Stimulated activated CD8-positive, alpha-beta memory T cell treated with anti-CD3 and anti-CD28 coated beads, Interleukin-7, amount 100 ng/mL, for 48 hours (primary cell): ENCODE results near the gene GRIK4.
"Not testable (repeated sequence)": the region's sequence is repeated elsewhere in the genome, so short reads cannot be mapped to it uniquely, and the experiment has no call there.

Experiments
- DNase-seq, 2 donors: peaks; one replicate each; pipeline ENCODE4 v3.0.0-alpha.2; 2020; ENCODE audit warnings: low read depth in 1 of 2; ENCODE audit errors: extremely low read depth in 1 of 2

GRIK4 gene

DNA sequence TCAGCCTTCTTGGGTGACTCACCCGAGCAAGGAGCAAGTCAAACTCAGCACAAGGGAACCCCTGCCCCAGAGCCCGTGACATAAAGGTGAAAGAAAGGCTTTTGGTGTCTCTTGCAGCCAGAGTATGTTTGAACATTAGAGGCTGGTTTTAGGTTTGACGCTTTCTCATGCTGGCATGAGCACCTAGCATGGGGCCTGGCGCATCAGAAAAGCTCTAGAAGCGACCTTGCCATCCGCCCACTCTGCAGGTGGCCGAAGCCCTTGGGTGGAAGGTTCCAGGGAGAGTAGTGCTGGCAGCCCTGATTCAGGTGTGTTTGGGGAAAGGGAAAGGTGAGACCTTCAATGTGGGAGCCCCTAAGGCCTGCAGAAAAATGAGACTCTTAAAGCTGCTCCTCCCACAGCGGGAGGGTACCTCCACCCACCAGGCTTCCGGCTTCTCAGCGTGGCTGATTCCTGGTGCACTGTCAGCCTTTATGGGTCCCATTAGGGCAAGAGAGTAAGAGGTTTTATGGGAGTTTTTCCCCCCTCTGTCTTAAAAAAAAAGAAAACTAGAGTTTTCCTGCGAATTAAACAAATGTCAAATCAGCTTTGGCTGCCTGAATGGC, 88.4 kb downstream of the GRIK4 start:
- DNase-seq, result no peak

DNA sequence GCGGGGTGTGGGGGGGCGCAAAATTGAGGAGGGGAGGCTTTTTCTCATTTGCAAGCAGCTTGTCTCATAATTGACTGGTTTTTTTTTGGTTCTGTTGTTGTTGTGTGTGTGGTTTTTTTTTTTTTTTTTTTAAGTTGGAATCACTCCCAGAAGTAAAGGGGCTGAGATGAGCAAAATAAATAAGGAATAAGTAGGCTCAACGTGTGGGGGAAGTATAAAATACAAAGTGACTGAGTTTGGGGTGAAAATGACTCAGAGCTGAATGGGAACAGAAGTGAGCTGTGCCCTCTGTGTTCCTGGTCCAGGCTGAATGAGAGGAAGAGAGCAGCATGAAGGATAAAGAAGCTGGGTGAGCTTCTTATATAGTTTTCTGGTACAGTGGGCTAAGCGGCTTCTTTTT, 90.0 kb downstream of the GRIK4 start:
- DNase-seq, result no peak

DNA sequence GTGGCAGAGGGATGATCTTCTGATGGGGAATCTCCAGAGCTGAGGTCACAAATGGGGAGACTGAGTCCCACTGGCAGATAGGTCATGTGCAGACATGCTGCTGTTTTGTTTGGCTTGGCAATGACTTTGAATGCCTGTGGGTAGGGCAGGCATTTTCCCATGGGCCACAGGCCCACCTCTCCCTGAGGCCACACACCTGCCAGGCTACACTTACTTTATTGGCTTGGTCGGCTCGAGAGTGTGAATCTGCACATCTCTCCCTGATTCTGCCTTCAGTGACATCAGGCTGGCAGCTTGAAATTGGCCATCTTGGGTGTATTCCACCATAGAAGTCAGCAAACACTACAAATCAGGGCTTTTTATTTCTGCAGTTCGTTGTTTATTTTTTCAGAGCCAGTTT, 91.5 kb downstream of the GRIK4 start:
- no peak for DNase-seq

DNA sequence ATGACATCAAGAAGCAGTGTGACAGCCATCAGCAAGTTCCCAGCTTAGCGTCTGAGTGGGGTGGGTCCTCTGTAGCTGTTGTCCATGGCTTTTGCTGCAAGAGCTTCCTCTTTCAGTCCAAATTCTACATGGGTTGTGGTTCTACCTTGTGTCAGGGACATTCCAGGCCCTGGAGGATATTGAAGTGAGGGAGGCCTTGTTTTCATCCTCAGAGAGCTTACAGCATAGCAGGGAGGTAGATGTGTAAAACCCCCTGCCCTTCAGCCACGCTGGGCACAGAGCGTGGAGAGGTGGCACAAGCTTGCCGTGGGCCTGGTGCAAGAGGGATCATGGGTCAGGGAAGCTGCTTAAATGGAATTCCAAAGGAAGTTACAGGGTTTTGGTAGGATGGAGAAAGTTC, 93.9 kb downstream of the GRIK4 start:
- DNase-seq, result no peak

DNA sequence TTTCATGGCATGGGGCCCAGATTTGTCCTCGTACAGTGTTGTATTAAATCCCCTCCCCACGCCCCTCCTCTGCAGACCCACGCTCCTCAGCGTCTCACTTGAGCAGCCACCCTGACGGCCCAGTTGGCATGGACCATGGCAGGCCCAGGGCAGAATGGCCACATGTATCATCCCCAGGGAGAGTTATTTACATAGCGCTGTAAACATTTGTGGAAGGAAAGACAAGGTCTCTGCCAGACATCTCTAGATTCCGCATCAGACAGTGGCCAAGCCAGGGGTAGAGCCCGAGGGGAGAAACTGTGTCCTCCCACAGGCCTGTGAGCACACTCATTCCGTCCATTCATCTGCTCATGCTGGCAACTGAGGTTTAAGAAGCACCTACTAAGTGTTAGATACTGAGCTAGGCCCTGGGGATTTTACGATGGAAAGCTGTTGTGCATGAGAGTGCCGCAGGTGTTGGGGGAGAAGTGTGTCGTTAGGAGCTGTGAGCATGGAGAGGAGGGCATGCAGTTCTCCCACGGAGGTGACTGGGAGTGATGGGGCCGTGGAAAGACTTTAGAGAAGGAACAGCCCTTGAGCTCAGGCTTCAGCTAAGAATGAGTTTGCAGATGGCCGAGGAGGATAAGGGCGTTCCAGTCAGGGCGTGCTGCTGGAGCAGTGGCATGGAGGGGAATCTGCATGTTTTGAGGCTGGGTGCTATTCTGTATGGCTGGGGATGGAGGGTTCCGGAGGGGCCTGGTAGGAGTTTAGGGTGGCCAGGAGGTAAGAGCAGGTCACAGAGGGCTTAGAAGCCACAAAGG, 94.9 kb downstream of the GRIK4 start:
- no peak for DNase-seq

DNA sequence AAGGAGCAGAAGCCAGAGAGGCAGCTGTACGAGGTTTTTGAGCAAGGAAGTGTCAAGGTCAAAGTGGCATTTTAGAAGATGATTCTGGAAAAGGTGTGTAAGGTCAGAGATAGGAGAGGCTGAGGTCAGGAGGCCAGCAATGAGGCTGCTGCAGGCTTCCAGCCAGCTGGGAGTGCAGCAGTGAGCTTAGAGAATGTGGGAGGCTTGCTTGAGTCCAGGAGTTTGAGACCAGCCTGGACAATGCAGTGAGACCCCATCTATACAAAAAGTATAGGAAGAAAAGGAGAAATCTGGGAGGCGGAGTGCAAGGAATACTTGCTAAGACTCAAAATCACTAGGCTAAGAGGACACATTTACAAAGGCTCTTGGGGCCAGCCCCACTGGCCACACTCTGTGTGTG, 96.5 kb downstream of the GRIK4 start:
- DNase-seq, result no peak

DNA sequence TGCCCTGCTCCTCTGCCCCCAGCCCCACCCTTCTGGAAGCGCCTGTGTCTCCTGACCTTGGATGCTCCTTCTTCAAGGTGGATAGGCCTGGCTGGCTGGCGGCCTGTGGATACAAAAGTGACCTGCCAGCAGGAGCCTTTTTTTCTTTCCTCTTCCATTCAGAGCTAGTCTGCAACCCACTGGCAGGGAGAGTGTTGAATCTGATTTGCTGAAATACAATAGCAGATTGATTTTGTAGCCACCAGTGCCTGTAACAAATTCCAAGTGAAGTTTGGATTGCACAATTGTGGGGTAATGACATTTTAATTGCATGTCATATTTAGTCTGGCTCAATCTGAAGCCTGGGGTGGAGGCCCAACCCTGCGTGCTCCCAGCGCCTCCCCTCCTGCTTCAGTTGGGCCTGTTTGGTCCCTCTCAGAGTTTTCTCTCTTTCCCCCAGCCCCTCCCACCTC, 97.2 kb downstream of the GRIK4 start:
- DNase-seq, result no peak

DNA sequence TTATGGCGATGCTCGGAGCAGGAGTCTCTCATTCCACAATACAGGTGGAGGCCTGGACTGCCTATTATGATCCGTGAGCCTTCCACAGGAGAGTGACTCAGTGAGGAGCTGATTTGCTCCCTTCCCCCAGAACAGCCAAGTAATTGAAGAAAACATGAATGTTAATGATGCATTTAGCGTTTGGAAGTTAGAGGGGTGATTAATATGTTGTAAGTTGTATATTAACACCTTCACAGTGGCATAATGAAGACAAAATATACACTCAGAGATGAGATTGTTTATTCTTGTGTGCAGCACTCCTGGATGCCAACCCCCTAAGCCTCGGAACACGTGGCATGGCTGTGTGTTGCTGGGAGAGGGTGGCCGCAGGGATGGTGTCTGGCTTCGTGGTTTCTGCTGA, 98.6 kb downstream of the GRIK4 start:
- DNase-seq, result no peak

DNA sequence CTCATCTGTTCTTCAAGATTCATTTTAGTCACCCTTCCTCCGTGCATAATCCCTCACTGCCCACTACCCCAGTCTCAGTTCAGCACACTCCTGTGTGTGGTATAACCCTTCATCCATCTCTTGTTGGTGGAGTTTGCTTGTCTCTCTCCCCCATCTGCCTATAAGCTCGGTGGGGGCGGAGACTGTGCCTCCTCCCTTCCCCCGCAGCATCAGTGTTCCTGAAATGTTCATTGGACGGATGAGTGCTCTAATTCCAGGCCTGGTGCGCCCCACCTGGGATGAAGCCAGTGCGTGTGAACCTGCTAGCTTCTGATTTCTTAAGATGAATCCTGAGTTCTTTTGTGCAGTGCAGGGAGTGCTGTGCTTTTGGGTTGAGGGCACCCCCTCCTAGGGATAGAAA, 100.0 kb downstream of the GRIK4 start:
- DNase-seq, result no peak

DNA sequence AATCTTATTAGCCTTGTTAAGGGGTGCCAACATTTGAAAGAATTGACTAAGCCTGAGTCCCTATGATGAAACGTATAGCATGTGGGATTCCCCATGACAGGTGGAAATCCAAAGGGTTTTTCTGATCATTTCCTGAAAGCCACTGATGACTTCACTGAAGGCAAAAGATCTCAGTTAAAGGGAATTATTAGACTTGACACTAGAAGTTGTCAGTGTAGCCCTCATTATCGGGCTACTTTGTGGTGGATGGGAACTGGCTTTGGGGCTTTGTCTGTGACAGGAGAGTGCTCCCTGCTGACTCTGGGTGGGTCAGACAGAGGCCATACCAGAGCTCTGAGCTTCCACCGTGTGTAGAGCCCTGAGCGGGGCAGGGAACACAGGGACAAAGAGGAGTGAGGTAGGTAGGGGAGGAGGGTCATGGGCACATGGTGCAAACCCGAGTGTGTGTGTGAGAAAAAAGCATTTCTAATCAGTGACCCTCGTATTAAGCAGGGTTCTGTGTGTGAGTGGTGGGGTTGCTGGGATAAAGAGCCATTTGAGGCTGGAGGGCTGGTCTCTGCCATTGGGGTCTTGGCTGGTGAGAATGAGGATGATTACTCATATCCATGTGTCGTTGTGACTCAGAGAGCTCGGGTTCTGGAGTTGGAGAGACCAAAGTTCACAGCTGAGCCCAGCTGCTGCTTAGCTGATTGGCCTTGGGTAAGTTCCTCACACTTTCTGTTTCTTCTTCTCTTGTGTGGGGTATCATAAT, 101.1 kb downstream of the GRIK4 start:
- DNase-seq, result peak in 1 of 2 donors; percentile 8

DNA sequence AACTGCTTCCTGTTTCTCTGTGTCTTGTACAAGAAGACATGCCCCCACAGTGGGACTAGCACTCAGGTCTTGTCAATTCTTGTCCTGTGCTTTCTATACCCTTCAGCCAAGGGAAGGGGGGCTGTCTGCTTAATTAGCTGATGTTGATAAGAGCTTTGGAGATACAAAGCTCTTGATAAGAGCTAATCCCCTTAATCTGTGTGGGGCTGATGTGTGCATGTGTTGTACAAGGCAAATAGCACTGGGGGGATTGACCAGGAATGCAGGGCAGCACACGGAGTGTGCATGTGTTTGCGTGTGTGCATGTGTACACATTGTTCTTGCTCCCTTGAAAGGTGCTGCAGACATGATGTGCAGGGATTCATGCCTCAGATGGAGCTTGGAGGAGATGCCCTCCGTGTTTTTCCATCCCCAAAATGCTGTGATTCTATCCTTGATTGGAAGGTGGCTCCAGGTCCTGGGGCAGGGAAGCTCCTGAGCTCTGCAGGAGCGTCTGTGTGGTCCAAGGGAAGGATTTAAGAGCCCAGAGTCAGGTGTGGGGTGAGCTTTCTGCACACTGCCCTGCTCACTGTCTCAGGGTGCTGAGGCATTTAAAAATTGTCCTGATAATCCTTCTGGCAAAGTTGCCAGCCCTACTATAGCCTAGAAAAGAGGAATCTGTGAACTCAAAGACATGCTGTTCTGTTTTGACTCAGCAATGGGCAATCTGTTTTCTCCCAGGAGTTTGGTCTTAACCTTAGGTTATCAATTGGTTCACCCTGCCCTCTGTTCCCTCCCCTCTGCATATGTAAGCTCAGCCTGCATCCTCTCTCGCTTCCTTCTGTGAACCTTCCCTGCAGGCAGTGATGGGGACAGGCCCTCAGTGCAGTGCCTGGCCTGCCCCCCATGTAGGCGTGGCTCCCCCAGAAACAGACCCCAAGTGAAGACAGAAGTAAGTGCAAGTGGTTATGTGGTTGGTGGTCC, 102.0 kb downstream of the GRIK4 start:
- no peak for DNase-seq

DNA sequence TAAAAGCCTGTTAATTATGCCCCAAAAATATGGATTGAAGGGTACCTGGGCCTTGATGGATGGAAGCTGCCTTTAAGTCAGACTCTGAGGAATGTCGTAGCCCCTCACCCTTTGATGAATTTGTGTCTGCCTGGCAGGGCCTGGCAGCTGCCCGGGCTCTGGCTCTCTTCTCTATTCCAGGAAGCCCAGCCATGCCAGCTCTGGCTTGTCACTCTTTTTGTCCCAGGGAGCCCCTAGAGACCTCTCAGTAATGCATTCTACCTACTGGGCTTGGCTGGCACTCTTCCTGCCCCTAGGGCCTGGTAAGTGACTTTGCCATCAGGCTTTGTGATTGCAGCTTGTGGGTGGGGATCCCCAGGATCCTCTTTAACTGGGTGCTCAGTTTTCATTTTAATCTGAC, 103.8 kb downstream of the GRIK4 start:
- DNase-seq, result no peak

DNA sequence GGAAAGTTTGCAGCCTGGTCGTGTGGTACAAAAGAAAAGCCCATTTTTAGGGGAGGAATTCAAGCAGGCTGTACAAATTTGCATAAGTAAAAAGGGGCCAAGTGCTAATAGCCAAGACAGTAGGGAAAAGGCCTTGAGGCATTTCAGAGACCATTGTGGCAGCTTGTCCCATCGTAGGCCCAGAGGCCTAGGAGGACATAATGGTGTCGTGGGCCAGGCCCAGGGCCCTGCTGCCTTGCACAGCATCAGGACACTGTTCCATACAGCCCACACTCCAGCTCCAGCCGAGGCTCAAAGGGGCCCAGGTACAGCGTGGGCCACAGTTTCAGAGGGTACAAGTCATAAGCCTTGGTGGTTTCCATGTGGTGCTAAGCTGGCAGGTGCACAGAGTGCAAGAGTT, 106.9 kb downstream of the GRIK4 start:
- DNase-seq, result no peak

DNA sequence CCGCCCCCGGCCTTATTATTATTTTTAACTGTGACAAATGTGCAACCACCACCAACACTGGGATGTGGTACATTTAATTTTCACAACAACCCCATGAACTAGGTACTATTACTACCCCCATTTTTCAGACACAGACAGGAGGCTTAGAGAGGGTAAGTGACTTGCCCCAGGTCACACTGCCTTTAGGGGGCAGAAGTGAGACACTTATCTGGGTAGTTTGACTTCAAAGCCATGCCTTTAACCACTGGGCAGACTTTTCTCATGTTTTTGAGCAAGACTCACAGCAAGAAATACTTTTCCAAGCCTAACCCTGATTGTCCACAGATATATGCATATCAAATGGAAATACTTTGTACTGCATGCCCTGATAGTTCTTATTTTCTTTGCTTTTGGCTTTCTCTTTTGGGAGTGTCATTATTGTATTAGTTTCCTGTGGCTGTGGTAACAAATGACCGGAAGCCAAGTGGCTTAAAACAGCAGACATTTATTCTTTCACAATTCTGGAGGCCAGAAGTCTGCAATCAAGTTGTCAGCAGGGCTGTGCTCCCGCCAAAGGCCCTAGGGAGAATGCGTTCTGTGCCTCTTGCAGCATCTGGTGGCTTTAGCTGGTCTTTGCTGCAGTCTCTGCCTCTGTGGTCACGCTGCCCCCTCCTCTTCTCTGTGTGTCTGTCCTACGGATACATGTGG, 110.8 kb downstream of the GRIK4 start:
- DNase-seq, result no peak

DNA sequence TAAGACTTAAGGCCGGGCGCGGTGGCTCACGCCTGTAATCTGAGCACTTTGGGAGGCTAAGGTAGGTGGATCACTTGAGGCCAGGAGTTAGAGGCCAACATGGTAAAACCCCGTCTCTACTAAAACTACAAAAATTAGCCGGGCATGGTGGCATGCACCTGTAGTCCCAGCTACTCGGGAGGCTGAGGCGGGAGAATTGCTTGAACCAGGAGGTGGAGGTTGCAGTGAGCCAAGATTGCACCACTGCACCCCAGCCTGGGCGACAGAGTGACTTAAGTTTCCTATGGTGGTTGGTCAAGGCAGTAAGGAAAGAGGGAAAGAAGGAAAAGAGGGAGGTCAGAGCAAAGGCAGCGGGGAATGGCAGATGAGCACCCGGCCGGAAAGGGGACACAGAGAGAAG, 113.4 kb downstream of the GRIK4 start:
- DNase-seq, result not testable (repeated sequence)

DNA sequence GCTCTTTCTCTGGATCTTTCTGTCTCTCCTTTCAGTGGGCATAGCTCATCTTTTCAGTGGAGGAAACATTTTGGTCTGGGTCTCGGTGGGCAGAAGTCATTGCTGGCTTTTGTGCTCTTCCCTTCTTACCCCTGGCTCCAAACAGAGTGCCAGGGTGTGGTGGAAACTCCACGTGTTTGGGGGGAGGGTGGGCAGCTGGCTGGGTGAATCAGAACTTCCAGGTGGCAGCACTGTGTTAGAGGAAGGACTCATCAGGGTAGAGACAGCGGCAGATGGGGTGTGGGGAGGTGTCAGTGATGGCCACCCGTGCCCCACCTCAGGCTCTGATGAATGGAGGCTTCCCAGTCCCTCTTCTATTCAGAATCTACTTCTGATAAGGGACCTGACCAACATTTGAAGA, 114.0 kb downstream of the GRIK4 start:
- no peak for DNase-seq

DNA sequence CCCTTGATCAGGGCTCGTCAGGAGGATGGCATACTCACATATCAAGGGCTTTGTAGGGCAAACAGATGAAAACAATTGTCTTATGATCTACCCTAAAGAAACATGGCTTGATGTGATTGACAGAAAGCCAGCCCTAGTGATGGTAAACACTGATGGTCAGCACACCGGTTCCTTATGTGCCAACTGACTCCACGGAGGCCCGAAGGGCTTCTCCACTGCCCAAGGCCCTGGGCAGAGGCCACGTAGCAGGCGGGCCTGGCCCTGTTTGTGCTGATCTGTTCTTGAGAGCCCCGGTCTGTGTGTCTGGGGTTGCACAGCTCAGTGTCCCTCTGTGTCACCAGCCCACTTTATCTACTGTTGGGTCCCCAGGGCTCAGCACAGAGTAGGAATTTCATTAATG, 115.2 kb downstream of the GRIK4 start:
- no peak for DNase-seq

DNA sequence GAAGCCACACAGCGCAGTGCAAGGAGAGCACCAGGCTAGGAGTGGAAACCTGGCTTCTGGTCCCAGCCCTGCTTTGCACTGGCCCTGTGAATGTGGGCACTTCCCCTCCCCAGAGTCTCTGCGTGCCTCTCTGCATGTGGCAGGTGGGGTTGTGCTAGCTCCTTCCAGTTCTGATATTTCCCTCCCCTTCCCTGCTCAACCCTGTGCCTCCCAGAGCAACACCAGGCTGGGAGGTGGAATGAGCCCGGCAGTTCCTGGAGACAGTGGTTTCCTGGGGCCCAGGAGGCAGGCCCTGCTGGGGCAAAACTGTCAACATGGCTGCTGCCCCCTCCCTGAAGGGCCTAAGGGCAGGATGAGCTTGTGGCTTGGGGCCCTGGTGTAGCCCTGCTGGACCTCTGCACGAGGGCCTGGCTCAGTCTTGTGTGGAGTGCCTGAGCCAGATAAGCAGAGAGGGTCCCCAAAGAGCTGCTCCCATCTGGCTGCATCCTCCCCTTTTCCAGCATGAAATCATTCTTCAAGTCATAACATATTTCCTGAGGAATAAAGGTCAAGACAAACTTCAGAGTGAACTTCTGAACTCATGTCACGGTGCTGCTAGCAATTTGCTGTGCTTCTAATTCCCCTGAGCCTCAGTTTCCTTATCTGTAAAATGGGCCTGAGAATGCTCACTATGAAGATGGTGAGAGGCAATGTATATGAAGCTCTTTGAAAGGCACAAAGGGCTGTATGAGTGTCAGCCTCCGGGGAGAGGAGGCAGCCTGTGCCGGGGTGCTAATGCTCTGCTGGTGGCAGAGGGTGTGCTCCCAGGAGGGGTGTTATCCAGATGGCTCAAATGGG, 116.0 kb downstream of the GRIK4 start:
- DNase-seq, result no peak

DNA sequence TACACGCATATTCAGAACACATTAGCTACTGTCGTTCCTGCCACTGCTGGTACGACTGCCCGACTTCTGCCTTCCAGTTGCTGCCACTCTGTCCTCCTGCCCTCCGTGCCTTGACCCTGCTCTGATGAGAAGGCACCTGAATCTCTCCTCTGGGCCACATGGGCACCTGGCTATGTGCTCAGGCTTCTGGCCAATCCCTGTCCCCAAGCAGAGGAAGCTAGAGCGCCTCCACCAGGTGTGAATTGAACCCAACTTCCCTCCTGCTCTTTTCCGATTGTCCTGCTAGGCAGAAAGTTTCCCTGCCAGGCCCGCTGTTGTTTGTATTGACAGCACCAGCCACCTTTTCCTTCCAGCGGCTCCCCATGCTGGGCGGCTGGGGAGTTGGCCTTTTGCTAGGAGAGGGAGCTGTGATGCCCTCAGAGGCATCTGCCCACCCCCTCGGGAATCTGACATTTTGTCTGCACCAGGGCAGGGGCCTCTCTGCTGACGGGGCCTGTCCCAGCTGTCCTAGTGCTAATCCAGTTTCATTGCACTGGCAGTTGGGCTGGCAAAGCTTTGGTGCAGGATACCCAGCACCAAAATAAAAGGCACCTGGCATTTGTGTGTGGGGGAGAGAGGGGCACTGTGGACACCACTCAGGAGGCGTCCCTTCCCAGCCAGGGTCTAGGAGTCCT, 118.0 kb downstream of the GRIK4 start:
- DNase-seq, result no peak
